ENCODE measurements around the gene CWF19L1. TPM values are rescaled to one million over a fixed set of nuclear protein-coding genes. Genes with fewer than 3 reads are reported as not detected.
"Not testable (repeated sequence)": the region's sequence is repeated elsewhere in the genome, so short reads cannot be mapped to it uniquely, and the experiment has no call there.

The CWF19L1 gene
- total and polyA plus RNA-seq, 2 experiments from 2014 or later = 15.8 to 34.4 TPM

- DNase-seq (ENCODE audit: low spot score) (no peak), ATAC-seq (no peak)
- no peak overlapping the region for H3K27ac Mint-ChIP-seq
- Histone ChIP-seq H3K27ac (ENCODE audit: low read depth) (no peak overlapping the region), H3K27me3 (ENCODE audit: insufficient read depth) (no peaks in the 10 kb centered on the region), H2AFZ (no peak overlapping the region), H3K36me3 (ENCODE audit: insufficient read depth) (peaks cover 22% of the 10 kb centered on the region), H3K4me1 (ENCODE audit: insufficient read depth) (peaks cover 14% of the 10 kb centered on the region), H3K9me2 (ENCODE audit: insufficient read depth) (no peaks in the 10 kb centered on the region), H4K20me1 (replicated peaks; ENCODE audit: insufficient read depth) (no peaks in the 10 kb centered on the region; the same call in 1 of the 2 replicates), H3K79me2 (replicated peaks; ENCODE audit: insufficient read depth) (peaks cover 56% of the 10 kb centered on the region), H3K4me3 (no peak overlapping the region), H3K4me2 (no peak overlapping the region), H3F3A (replicated peaks; ENCODE audit: low read depth) (0 out of 2 replicates have a peak, but pooled peaks cover 5% of the 10 kb centered on the region)
- peaks cover 8% of the 10 kb centered on the region; the same call in 2 of the 3 replicates for H3K9me3 Mint-ChIP-seq
- peaks cover 36% of the 10 kb centered on the region for H3K36me3 Mint-ChIP-seq (ENCODE audit: low read depth)
- TF ChIP-seq EZH2 (IDR thresholded peaks at IDR 0.05; ENCODE audit: low read depth, unreplicated experiment) (no peak), ETS1 (IDR thresholded peaks at IDR 0.05) (no peak), NANOG (IDR thresholded peaks at IDR 0.05; ENCODE audit: borderline replicate concordance) (no peak), REST (IDR thresholded peaks at IDR 0.05; ENCODE audit: unreplicated experiment) (no peak), STAT1 (IDR thresholded peaks at IDR 0.05; ENCODE audit: unreplicated experiment) (no peak), CREB1 (CRISPR knock-in tag; IDR thresholded peaks at IDR 0.05; ENCODE audit: low read depth) (no peak), ZNF462 (CRISPR knock-in tag; IDR thresholded peaks at IDR 0.05) (no peak), POLR2AphosphoS5 (IDR thresholded peaks at IDR 0.05; ENCODE audit: low read depth) (no peak), ZNF331 (CRISPR knock-in tag; IDR thresholded peaks at IDR 0.05; ENCODE audit: low read depth) (no peak)
- H3K27me3 Mint-ChIP-seq (ENCODE audit: insufficient read depth, low read depth, poor library complexity) = peaks cover 15% of the 10 kb centered on the region
- peaks cover 14% of the 10 kb centered on the region for H3K4me1 Mint-ChIP-seq
- no peak overlapping the region for H3K4me3 Mint-ChIP-seq
Measured at GRCh38 chr10:100282907-100283306, 15.5 kb upstream of the CWF19L1 start.

GRCh38 chr10:100276971-100277370 lies 9.5 kb upstream of the CWF19L1 start:
- H3K4me3 Mint-ChIP-seq; H3K9me2 ChIP-seq (ENCODE audit: insufficient read depth); H4K20me1 ChIP-seq (replicated peaks; ENCODE audit: insufficient read depth); H3K4me1 Mint-ChIP-seq; ATAC-seq; H3K27ac Mint-ChIP-seq; H2AFZ ChIP-seq; H3F3A ChIP-seq (replicated peaks; ENCODE audit: low read depth); H3K4me1 ChIP-seq (ENCODE audit: insufficient read depth); H3K27me3 Mint-ChIP-seq (ENCODE audit: insufficient read depth, low read depth, poor library complexity); H3K4me2 ChIP-seq; DNase-seq (ENCODE audit: low spot score); H3K27me3 ChIP-seq (ENCODE audit: insufficient read depth); H3K4me3 ChIP-seq; H3K27ac ChIP-seq (ENCODE audit: low read depth): not testable (repeated sequence)
- Histone ChIP-seq H3K79me2 (replicated peaks; ENCODE audit: insufficient read depth) (peaks cover 15% of the 10 kb centered on the region; the same call in 1 of the 2 replicates), H3K36me3 (ENCODE audit: insufficient read depth) (peaks cover 32% of the 10 kb centered on the region)
- H3K36me3 Mint-ChIP-seq (ENCODE audit: low read depth) = peaks cover 58% of the 10 kb centered on the region
- peaks cover 14% of the 10 kb centered on the region; the same call in 2 of the 3 replicates for H3K9me3 Mint-ChIP-seq
